GM18867 (cell line): ENCODE results near the gene FAM167B.
"Not testable (repeated sequence)": the region's sequence is repeated elsewhere in the genome, so short reads cannot be mapped to it uniquely, and the experiment has no call there.

Experiments used
- ATAC-seq: cut with Tn5 transposase; IDR thresholded peaks from one replicate; pipeline ENCODE4 v1.9.1; 2021; ENCODE audit warnings: mild to moderate bottlenecking, moderate library complexity; ENCODE audit not compliant: unreplicated experiment

FAM167B gene

DNA sequence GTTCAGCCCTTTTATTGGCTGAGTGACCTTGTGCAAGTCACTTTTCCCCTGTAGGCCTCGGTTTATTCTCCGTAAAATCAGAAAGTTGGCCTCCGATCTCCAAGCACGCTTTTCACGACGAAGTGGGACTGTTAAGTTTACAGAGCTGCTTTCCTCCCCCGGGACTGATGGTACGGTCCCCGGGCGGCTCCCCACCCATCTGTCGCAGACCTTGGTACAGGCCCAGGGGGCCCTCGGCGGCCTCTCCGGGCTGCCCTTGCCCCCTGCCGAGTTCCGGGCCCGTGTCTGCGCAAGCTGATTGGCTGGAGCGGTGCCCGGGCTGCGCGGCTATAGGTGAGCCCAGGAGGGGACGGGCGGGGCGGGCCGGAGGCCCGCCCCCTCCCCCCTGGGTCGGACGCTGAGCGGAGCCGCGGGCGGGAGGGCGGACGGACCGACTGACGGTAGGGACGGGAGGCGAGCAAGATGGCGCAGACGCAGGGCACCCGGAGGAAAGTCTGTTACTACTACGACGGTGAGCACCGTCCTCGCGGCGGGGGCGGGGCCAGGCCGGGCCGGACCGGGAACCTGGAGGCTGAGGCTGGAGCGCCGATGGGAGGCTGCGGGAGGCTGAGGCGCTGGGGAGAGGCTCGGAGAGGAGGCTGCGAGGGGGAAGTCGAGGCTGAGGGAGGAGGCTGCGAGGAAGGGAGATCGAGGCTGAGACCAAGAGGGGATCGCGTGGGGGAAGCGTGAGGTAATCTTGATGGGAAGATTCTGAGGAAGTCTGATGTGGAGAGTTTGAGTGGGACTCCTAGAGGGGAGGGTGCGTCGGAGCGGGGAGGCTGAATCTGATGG is 44.9 kb downstream of the FAM167B start, which contains the start of gene HDAC1:
HDAC1 (plus strand) TSS at position 376 of the 831 bp plus-strand sequence; CDS start at position 463, 87 bp downstream.
- ATAC-seq: peak; percentile 97

DNA sequence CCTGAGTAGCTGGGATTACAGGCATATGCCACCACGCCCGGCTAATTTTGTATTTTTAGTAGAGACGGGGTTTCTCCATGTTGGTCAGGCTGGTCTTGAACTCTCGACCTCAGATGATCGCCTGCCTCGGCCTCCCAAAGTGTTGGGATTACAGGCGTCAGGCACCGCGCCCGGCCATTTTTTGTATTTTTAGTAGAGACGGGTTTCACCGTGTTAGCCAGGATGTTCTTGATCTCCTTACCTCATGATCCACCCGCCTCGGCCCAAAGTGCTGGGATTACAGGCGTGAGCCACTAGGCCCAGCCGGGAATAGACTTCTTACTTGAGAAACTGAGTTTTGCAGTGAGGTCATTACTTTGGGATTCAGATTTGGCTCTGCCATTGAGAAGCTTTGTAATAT is 51.2 kb downstream of the FAM167B start:
- ATAC-seq: not testable (repeated sequence)
